Superior temporal gyrus (tissue), 1 donor: ENCODE measurements around the gene DNAAF2.
"Not testable (repeated sequence)": the region's sequence is repeated elsewhere in the genome, so short reads cannot be mapped to it uniquely, and the experiment has no call there.

Experiments used
- DNase-seq: peaks from one replicate; pipeline ENCODE4 v3.0.0-alpha.2; 2016; ENCODE audit errors: extremely low spot score

The DNAAF2 gene

DNA sequence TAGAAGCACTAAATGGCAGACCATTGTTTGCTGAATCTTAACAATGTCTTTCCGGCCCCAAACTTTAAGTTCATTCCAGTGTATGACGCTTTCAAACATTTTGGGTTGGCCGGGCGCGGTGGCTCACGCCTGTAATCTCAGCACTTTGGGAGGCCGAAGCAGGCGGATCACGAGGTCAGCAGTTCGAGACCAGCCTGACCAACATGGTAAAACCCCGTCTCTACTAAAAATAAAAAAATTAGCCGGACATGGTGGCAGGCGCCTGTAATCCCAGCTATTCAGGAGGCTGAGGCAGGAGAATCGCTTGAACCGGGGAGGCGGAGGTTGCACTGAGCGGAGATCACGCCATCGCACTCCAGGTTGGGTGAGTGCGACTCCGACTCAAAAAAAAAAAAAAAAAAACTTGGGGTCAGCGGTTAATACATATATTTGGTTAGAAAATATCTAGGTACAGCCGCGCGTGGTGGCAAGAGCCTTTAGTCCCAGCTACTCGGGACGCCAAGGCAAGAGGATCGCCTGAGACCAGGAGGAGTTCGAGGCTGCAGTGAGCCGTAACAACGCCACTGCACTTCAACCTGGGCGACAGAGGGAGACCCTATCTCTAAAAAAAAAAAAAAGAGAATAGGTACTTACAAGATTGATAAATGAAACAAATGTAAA is 49.9 kb downstream of the DNAAF2 start:
- not testable (repeated sequence) for DNase-seq

DNA sequence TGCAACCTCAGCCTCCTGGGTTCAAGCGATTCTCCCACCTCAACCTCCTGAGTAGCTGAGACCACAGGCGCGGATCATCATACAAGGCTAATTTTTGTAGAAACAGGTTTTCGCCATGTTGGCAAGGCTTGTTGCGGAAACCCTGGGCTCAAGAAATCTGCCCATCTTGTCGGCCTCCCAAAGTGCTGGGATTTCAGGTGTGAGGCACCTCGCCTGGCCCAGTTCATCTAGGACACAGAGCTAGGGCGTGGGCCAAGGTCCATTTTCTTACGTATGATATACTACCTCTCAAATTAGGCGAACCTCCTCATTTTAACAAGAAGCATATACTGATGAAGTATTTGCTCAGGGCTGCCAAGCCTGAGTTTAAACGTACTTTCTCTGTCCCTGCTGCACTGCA is 51.0 kb downstream of the DNAAF2 start:
- no peak for DNase-seq

DNA sequence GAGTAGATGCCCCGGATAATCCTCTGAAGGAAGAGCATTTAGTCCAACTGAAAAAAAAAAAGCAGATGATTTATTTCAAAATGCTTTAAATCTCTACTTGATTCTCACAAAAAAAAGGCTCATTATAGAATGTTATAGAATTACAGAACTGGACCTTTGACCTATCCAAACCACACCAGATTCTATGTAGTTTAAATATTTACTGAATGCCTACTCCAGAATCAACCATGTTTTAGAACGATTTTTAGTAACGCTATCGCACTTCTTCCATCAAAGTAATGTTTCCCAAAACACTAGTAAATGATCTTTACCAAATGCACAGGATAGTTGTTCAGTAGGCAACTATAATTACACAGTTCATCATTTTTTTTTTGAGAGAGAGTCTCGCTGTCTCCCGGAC is 51.4 kb downstream of the DNAAF2 start:
- DNase-seq: no peak

DNA sequence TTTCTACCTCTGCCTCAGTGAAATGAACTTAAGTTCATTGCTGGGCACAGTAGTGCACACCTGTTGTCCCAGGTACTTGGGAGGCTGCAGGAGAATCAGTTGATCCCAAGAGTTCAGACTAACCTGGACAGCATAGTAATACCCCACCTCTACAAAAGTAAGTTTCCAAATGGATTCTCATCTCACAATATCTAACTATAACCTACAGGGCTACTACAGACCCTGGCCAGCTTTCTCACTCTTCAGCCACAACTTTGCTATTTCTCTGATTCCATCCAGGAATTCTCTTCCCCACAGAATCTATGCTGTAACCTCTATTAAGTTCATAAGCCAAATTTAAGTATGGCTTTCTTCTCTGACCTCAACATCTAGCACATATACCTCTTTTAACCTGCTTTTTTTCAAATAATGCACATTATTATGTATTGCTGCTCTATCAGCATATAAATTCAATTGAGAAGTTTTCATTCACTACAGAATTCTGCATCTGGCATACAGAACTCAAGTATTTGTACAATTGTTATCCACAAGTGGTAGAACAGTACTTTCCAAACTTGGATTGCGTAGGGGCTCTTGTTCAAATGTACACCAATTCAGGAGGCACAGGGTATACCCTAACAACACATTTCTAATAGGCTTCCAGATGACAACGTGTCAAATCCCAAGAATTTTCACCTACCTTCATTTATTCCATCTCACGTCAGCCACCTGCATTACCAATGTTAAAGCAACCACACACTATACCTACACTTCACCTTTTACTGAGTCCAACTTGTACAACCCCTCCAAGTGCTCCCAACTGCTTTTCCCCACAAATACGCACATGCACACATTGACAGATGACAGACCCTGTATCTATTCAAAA is 52.7 kb downstream of the DNAAF2 start:
- no peak for DNase-seq

DNA sequence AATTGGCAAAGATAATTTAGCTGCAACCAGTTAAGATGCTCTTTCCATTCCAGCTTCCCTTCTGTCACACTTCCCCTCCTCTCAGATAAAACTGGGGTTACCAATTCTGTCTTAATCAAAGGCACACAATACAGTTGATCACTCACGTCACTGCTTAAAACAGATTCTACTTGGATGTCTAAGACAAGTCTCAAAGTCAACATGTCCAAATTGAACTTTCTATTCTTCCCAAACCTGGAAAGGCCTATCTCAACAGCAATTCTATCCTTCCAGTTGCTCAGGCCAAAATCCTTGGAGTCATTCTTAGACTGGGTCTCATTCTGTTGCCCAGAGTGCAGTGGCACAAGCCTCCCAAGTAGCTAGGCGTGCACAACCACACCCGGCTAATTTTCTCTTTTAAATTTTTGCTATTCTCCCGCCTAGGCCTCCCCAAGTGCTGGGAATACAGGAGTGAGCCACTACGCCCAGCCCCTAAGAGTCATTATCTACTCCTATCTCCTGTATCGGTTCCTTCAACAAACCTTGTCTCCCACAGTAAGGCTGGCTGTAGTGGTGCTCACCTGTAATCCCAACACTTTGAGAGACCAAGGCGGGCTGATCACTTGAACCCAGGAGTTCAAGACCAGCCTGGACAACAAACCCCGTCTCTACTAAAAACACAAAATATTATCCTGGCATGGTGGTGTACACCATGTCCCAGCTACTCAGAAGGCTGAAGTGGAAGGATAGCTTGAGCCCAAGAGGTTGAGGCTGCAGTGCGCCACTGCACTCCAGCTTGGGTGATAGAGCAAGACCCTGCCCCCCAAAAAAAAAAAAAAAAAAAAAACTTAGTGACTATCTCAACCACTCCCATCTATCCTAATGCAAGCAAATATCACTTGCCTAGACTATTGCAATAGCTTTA is 53.6 kb downstream of the DNAAF2 start:
- DNase-seq: no peak

DNA sequence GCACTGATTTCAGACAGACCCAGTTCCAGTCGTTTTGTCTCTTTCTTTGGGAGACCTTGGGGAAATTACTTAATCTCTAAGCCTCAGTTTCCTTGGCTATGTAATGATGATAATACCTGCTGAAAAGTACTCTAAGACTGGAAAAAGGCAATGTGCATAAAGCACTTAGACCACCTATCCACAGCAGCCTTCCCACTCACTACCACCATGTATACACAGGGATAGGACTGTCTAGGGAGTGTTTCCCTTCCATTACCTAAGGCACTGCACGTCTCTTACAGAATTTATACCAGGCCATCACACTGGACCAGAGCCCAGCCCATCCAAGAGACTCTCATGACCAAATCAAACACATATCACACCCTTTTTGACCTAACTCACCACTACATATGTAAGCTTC is 55.2 kb downstream of the DNAAF2 start:
- DNase-seq: no peak

DNA sequence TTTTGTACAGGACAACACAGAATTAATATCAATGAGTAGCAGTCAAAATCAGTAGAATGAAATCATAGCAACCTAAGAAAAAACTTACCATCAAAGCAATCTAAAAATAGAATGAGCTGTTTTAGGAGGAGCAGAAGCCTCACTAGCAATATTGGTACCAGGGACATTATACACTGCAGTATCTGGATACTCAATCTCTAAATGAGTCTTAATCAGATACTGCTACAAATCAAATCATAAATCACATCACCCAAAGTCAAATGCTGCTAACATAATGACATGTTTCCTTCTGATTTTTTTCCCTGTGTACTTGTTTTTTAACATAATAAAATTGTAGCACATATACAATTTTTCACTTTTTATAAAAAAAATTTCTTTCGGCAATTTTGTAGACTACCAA is 56.9 kb downstream of the DNAAF2 start:
- no peak for DNase-seq
